HG03025 (cell line): Measurements from ENCODE around the gene DDX1.
"Not testable (repeated sequence)": the region's sequence is repeated elsewhere in the genome, so short reads cannot be mapped to it uniquely, and the experiment has no call there.

Source experiments
- ATAC-seq: cut with Tn5 transposase; IDR thresholded peaks from one replicate; pipeline ENCODE4 v1.9.1; 2021; ENCODE audit warnings: mild to moderate bottlenecking, moderate library complexity; ENCODE audit not compliant: unreplicated experiment, low FRiP score

Gene DDX1

DNA sequence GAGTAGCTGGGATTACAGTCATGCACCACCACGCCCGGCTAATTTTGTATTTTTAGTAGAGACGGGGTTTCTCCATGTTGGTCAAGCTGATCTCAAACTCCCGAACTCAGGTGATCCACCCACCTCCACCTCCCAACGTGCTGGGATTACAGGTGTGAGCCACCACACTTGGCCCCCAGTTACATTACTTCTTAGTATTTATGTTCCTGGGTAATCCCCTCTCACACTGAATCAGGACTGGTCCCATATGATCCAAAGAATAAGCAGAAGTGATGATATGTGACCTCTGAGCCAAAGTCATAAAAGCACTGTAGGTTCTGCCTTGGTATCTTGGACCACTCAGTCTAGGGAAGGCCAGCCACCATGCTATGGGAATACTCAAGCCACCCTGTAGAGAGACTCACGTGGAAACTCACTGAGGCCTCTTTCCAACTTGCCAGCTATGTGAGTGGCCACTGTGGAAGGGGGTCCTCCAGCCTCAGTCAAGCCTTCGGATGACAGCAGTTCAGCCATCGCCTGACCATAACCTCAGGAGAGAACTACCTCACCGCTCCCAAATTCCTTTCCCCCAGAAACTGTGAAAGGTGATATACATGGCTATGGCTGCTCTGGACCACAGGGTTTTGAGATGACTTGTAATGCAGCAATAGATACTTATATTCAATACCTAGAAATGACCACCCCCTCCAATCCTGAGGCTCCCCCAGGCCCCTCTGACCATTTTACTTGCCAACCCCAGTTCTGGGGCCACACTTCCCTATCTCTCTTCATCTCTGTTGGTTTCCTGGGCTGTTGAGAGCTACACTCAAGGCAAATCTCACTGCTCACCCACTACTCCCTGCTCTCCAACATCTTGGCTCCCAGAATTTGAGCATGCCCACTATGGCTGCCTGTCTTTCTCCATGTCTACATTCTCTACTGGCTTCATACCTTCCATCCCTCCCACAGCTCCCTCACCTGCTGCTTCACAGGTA lies 80.5 kb downstream of the DDX1 start:
- no peak for ATAC-seq

- no peak for ATAC-seq
These were observed 81.6 kb downstream of the DDX1 start for GRCh38 chr2:15672961-15673918.

- no peak for ATAC-seq
These were observed 82.4 kb downstream of the DDX1 start for GRCh38 chr2:15673919-15674636.

DNA sequence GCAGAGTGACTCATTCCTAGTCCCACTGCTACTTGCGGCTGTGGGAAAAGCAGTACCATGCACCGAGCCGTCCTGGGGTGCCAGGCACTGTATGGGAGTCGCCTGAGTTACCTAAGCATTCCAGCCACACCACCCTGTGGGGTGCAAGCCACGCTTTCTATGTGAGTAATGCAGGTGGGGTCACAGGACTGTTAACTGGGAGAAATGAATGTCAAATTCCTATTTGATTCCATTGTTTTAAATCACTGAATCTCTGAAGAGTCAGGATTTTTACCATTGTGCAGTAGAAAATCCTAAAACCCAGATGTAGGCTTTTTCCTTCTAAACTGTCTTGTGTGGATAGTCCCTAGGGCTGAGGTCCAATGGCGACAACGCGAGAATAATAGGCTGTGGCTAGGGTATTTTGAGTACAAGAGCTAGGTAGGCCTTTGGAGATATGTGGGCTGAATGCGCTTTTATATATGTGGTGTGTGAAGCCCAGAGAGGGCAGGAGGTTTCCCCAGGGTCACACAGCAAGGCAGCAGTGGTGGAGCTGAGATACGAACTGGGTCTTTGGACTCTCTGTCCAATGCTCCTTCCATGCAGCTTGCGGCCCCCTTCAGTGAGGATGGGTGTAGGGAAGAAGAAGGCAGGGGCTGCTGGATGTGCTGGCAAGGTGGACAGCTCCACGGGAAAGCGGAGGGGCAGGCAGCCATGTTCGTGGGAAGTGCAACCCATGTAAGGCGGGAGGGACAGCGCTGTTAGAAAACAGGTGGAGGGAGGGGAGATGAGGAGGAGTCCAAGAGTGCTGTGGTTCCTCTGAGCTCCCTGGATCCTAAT lies 83.2 kb downstream of the DDX1 start:
- ATAC-seq, result no peak

DNA sequence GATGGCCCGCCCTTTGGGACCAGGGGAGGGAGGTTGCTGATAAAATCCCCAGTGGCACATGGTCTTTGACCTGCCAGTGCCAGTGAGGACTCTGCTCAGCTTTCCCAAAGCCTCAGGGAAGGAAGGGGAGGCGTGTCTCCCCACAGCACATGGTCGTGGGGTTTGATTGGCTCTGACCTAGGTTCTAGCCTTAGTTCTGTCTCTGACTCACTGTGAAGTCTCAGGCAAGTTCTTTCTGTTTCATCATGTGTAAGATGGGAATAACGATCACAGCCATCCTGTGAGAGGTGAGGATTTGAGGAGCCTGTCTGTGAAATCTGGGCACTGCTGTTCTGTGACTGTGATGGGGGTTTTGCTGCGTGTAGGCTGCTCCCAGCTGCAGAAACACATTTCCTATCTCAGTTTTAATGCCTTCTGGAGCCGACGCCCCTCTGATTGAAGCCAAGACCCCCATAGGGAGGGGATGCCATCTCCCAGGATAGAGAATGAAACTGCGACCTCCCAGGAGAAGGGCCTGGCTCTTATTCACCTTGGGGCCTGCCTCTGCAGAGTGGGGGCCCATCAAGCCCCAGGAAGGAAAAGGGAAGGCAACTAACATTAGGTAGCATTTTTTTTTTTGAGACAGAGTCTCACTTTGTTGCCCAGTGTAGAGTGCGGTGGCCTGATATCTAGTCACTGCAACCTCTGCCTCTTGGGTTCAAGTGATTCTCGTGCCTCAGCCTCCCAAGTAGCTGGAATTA lies 84.0 kb downstream of the DDX1 start:
- no peak for ATAC-seq

DNA sequence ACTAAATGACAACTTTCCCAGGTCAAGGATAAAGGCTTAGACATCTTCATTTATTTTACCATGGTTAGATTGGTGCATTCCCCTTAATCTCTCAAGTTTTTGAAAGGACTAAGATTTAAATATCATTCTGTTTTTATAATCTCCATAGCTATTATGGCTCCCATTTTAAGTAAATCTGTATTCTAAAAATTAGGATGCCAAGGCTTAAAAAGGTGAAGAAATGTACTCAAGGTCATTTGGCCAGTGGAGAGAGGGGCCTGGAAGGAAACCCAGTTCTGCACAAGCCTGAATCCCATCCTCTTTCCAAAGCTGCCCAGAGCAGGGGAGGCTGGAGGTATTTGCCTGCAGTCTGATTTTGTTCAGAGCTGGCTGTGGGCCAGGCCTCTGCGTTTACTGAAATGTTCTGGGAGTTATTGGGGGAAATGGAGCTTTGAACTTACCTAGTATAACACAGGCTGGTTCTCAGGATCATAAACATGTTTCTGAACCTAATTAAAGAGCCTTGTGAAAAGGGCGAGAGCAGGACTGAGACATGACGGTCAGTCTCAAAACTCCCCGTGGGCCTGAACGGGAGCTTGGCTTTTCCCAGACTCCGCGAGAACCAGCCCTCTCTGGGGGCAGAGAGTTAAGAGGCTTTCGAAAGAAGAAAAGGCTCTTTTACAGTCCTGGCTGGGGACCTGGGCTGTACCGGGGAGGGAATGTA lies 85.6 kb downstream of the DDX1 start:
- no peak for ATAC-seq

DNA sequence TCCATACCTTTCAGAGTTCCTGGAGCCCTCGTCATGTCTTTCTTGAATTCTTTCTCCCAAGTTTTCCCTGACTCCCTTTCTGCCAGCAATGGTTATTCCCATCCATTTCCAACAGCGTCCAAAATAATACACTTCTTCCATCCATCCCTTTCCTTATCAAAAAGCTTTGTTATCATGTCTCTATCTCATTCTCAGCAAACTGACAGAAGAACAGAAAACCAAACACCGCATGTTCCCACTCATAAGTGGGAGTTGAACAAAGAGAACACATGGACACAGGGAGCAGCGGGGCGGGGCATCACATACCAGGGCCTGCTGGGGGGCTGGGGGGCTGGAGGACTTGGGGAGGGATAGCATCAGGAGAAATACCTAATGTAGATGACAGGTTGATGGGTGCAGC lies 86.7 kb downstream of the DDX1 start:
- no peak for ATAC-seq

DNA sequence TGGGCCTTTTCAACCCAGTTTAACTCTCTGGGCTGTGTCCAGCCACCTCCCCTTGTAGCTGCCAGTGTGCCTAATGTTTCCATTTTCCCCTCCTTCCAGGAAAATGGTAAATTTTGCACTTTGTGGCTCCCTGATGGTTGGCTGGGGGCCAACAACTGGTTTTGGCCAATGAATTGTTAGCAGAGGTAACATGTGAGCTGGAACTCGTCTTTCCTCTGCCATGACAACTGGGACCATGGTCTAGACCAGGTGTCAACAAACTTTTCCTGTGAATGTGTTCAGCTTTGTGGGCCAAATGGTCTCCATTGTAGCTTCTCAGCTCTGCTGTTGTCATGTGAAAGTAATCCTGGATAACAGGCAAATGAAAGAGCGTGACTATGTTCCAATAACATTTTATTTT lies 87.2 kb downstream of the DDX1 start:
- ATAC-seq, result no peak

DNA sequence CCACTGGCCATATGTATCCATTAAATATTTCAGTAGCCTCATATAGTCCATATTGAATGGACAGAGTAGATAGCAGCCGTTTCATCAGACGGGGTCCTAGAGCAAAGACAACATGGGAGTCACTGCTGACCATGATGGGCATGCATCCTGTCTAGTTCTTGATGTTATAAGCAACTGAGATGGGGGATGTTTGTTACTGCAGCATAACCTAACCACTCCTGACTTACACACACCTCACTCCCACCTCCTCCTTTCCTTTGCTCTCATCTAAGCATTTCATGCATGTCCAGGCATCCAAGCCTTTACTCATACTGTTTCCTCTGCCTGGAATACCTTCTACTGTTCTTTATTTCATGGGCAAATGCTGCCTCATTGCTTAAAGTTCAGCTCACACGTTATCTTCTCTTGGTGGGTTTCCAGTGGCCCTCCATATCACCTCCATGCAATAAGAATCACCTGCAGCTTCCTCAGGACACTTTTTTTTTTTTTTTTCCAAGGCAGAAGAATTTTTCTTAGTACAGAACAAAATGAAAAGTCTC lies 87.8 kb downstream of the DDX1 start:
- no peak for ATAC-seq

GRCh38 chr2:15680132-15680531 lies 88.5 kb downstream of the DDX1 start:
- not testable (repeated sequence) for ATAC-seq
